GDM1 (cell line): ENCODE data around the gene MARCHF4.

ENCODE experiments used
- DNase-seq: peaks from one replicate; lab custom pipeline; 2025; lab: John Stamatoyannopoulos, UW

Gene MARCHF4

GRCh38 chr2:216371721-216372702 lies at the start of gene MARCHF4:
Gene MARCHF4 (minus strand): TSS chr2:216372483. CDS start chr2:216370260, 2,223 bp downstream.
- peak; percentile 39 for DNase-seq

- DNase-seq, result no peak
These were observed 48.3 kb upstream of the MARCHF4 start for GRCh38 chr2:216420367-216421101.

- no peak for DNase-seq
These were observed 46.7 kb upstream of the MARCHF4 start for GRCh38 chr2:216418981-216419380.

GRCh38 chr2:216416571-216417307 lies 44.5 kb upstream of the MARCHF4 start:
- DNase-seq, result no peak

GRCh38 chr2:216415541-216415940 lies 43.3 kb upstream of the MARCHF4 start:
- no peak for DNase-seq

GRCh38 chr2:216414772-216415319 lies 42.6 kb upstream of the MARCHF4 start:
- DNase-seq, result no peak

GRCh38 chr2:216413882-216414281 lies 41.6 kb upstream of the MARCHF4 start:
- DNase-seq, result no peak

GRCh38 chr2:216412022-216412999 lies 40.0 kb upstream of the MARCHF4 start, which contains the start of gene SMARCAL1:
Gene SMARCAL1 (plus strand): TSS chr2:216412484. CDS start chr2:216414705, 2,221 bp downstream.
- DNase-seq, result peak; percentile 97

- no peak for DNase-seq
These were observed 38.3 kb upstream of the MARCHF4 start for GRCh38 chr2:216410550-216410949.

- DNase-seq, result no peak
These were observed 36.4 kb upstream of the MARCHF4 start for GRCh38 chr2:216408426-216409290.

- DNase-seq, result no peak
These were observed 34.5 kb upstream of the MARCHF4 start for GRCh38 chr2:216406826-216407225.

GRCh38 chr2:216405588-216405987 lies 33.3 kb upstream of the MARCHF4 start:
- DNase-seq, result no peak

- no peak for DNase-seq
These were observed 31.8 kb upstream of the MARCHF4 start for GRCh38 chr2:216404010-216404618.

GRCh38 chr2:216402751-216403150 lies 30.5 kb upstream of the MARCHF4 start:
- no peak for DNase-seq

- no peak for DNase-seq
These were observed 27.3 kb upstream of the MARCHF4 start for GRCh38 chr2:216399621-216400020.

GRCh38 chr2:216394881-216395280 lies 22.6 kb upstream of the MARCHF4 start:
- DNase-seq, result no peak

GRCh38 chr2:216392945-216393840 lies 20.9 kb upstream of the MARCHF4 start:
- no peak for DNase-seq

GRCh38 chr2:216392018-216392562 lies 19.8 kb upstream of the MARCHF4 start:
- no peak for DNase-seq
